Calu3 (cell line): ENCODE measurements around the gene ANKRD13C. TPM values are rescaled to one million over a fixed set of nuclear protein-coding genes. Genes with fewer than 3 reads are reported as not detected.
"Not testable (repeated sequence)": the region's sequence is repeated elsewhere in the genome, so short reads cannot be mapped to it uniquely, and the experiment has no call there.

Experiments used
- BruUV-seq: library from RNA; stranded (reverse); fragments of 400-500 nt; replicated peaks from 2 replicates; lab custom pipeline; 2021; lab: Mats Ljungman, UMichigan
- CTCF ChIA-PET: fragments of 300-600 bp; sonication (Branson Sonifier 250); formaldehyde crosslinking; loops from one replicate; lab custom pipeline; 2022; ENCODE audit warnings: antibody characterized with exemption; lab: Charles Lee
- DNase-seq: peaks from one replicate; pipeline ENCODE4 v3.0.0; 2022
- H3K27ac Mint-ChIP-seq: one replicate; pipeline ENCODE4 v1.8.0; 2022; ENCODE audit warnings: mixed read lengths; ENCODE audit not compliant: unreplicated experiment
- H3K27me3 Mint-ChIP-seq: one replicate; pipeline ENCODE4 v1.8.0; 2022; ENCODE audit warnings: mixed read lengths; ENCODE audit not compliant: unreplicated experiment
- H3K36me3 Mint-ChIP-seq: one replicate; pipeline ENCODE4 v1.8.0; 2022; ENCODE audit warnings: mild to moderate bottlenecking, moderate library complexity, mixed read lengths; ENCODE audit not compliant: insufficient read depth, unreplicated experiment
- H3K4me1 Mint-ChIP-seq: one replicate; pipeline ENCODE4 v1.8.0; 2022; ENCODE audit warnings: mild to moderate bottlenecking, low read depth, mixed read lengths; ENCODE audit not compliant: unreplicated experiment
- H3K4me3 Mint-ChIP-seq: one replicate; pipeline ENCODE4 v1.8.0; 2022; ENCODE audit warnings: mild to moderate bottlenecking, low read depth, moderate library complexity, mixed read lengths; ENCODE audit not compliant: unreplicated experiment
- H3K9me3 Mint-ChIP-seq: one replicate; pipeline ENCODE4 v1.8.0; 2022; ENCODE audit warnings: low read depth, mixed read lengths; ENCODE audit not compliant: unreplicated experiment
- CTCF ChIP-seq: fragments of 200-600 bp; IDR thresholded peaks from one replicate; pipeline ENCODE4 v1.8.0; 2022; ENCODE audit warnings: antibody characterized with exemption; ENCODE audit not compliant: unreplicated experiment
- intact Hi-C: fragments of 100-400 bp; cut with micrococcal nuclease; formaldehyde crosslinking; loops from one replicate; pipeline ENCODE4 v1.10.0; 2022; ENCODE audit not compliant: unreplicated experiment
- total RNA-seq: library from RNA; stranded (reverse); gene quantifications from 2 replicates; pipeline ENCODE4 v1.2.3, GENCODE V29; 2022

The ANKRD13C gene
- total RNA-seq, 1 experiment from 2014 or later = 25.2 TPM

DNA sequence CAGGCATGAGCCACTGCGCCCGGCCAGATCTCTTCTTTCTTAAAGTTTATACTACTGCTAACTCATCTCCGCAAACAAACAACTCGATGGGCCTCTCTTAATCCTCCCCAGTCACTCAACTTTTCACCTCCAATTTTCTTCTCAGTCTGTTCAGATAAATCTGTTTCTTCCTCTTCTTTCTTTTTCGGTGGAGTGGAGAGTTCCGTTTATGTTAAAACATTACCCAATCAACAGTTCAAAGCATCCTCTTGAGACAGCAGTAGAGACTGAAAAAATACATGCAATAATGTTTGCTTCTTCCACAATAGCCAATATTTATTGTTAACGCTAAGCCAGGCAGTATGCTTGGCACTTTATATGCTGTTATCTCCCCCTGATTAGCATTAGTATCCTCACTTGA, 1.4 kb upstream of the ANKRD13C start:
- peak overlapping the region; percentile 99 for H3K27ac Mint-ChIP-seq
- intact Hi-C loops = loop anchor here (2.0 kb wide), 1 partner anchor 55 kb away; the partner anchor contains the start of gene CTH
- CTCF ChIA-PET = no interaction called here

DNA sequence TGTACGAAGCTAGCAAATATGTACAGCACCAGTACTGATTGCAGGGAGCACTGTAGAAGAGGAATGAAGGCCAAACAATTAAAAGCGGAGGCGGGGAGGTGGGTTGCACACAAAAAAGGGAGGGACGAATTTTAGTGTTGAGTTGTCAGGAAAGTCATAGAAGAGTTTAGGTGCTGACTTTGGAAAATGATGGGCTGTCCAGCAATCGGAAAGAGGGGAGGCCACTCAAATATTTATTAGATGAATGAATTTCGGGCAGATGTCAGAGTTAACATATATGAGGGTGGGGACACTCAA, 537 bp upstream of the ANKRD13C start:
- Mint-ChIP-seq H3K9me3 (peaks cover 3% of the 10 kb centered on the region), H3K36me3 (peaks cover 28% of the 10 kb centered on the region), H3K4me1 (peaks cover 26% of the 10 kb centered on the region), H3K27ac (peak overlapping the region; percentile 99), H3K4me3 (peak overlapping the region; percentile 99), H3K27me3 (no peaks in the 10 kb centered on the region)
- no peak for TF ChIP-seq CTCF
- intact Hi-C loops = loop anchor here (2.0 kb wide), 1 partner anchor 56 kb away; the partner anchor contains the start of gene CTH
- CTCF ChIA-PET = interaction anchor here (1.5 to 2.3 kb wide), 2 partner anchors 8 to 56 kb away, joined by 3 to 6 read pairs; partner anchors contain the start of gene CTH
- no peak for DNase-seq
- BruUV-seq = TSS peak; percentile 84

More for the DNA sequence above, 1.4 kb upstream of the ANKRD13C start:
- DNase-seq = no peak
- peak overlapping the region; percentile 99 for H3K4me3 Mint-ChIP-seq
- H3K9me3 Mint-ChIP-seq = peaks cover 3% of the 10 kb centered on the region
- H3K27me3 Mint-ChIP-seq = no peaks in the 10 kb centered on the region
- peaks cover 27% of the 10 kb centered on the region for H3K4me1 Mint-ChIP-seq
- TF ChIP-seq CTCF = no peak
- peaks cover 28% of the 10 kb centered on the region for H3K36me3 Mint-ChIP-seq
- BruUV-seq = no TSS peak

- no peaks in the 10 kb centered on the region for H3K27me3 Mint-ChIP-seq
- CTCF ChIA-PET = interaction anchor here (1.5 to 2.3 kb wide), 2 partner anchors 9 to 57 kb away, joined by 3 to 6 read pairs; partner anchors contain the start of gene CTH
- H3K9me3 Mint-ChIP-seq = peaks cover 3% of the 10 kb centered on the region
- intact Hi-C loops = loop anchor here (2.0 to 5.0 kb wide), 2 partner anchors 36 to 57 kb away; partner anchors contain the start of gene CTH
- H3K36me3 Mint-ChIP-seq = peaks cover 28% of the 10 kb centered on the region
- no TSS peak for BruUV-seq
- no peak for TF ChIP-seq CTCF
- peak overlapping the region; percentile 99 for H3K27ac Mint-ChIP-seq
- H3K4me3 Mint-ChIP-seq = peak overlapping the region; percentile 99
- DNase-seq = peak; percentile 31
- H3K4me1 Mint-ChIP-seq = peaks cover 18% of the 10 kb centered on the region
Observed at GRCh38 chr1:70353601-70354331, 756 bp downstream of the ANKRD13C start.

DNA sequence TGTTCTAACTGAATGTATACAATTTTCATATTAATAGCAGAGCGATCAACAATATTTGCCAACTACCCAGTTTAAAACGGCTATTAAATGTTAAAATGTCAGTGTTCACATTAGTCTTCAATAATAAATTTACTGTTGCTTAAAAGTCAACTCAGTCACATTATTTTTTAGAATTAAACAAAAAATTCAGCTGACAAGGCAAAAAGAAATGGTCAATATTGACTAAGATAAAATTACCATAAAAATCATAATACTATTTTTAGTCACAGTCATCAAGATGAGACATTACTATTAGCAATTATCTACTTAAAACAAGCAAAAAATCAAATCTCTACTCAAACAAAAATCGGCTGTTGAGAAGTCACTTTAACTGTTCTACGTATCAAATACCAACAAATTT, 1.5 kb downstream of the ANKRD13C start:
- CTCF ChIA-PET = interaction anchor here (0.9 kb wide), 1 partner anchor 116 kb away, joined by 4 read pairs; no protein-coding TSS in a partner anchor
- Mint-ChIP-seq H3K27me3 (no peaks in the 10 kb centered on the region), H3K36me3 (peaks cover 28% of the 10 kb centered on the region), H3K4me1 (peaks cover 18% of the 10 kb centered on the region), H3K4me3 (peak overlapping the region; percentile 99), H3K9me3 (peaks cover 3% of the 10 kb centered on the region), H3K27ac (peak overlapping the region; percentile 99)
- no peak for DNase-seq
- intact Hi-C loops = loop anchor here (5.0 kb wide), 1 partner anchor 36 kb away; no protein-coding TSS in a partner anchor
- BruUV-seq = TSS peak; percentile 39
- no peak for TF ChIP-seq CTCF

GRCh38 chr1:70349799-70350198, 4.7 kb downstream of the ANKRD13C start:
- H3K4me3 Mint-ChIP-seq, CTCF ChIA-PET, DNase-seq, H3K27me3 Mint-ChIP-seq, H3K27ac Mint-ChIP-seq, H3K9me3 Mint-ChIP-seq, BruUV-seq: not testable (repeated sequence)
- peaks cover 18% of the 10 kb centered on the region for H3K36me3 Mint-ChIP-seq
- peaks cover 11% of the 10 kb centered on the region for H3K4me1 Mint-ChIP-seq
- intact Hi-C loops = loop anchor here (5.0 to 10.0 kb wide), 2 partner anchors 32 to 65 kb away; no protein-coding TSS in a partner anchor
